ENCODE results near the gene SCRN1.

GRCh38 chr7:29998489-29998888 lies 8.9 kb upstream of the SCRN1 start:
- TF ChIP-seq EZH2 (optimal IDR thresholded peaks at IDR 0.05; ENCODE audit: low read depth, low read length) (no peak), CTCF (IDR thresholded peaks at IDR 0.05; ENCODE audit: low read length) (no peak)
